Panc1 (cell line): ENCODE results near the gene C16orf74.

ENCODE experiments used
- TCF7L2 ChIP-seq: IDR thresholded peaks from 2 replicates; pipeline ENCODE4 v1.6.1; 2011; ENCODE audit warnings: mild to moderate bottlenecking, low read depth, low read length, inconsistent platforms
- TF ChIP-seq, protein P1 (sequence below): fragments of 450-650 bp; IDR thresholded peaks from 2 replicates; pipeline ENCODE4 v1.5.1; 2017; ENCODE audit warnings: mild to moderate bottlenecking
- TF ChIP-seq, protein P2 (sequence below), 2 experiments: IDR thresholded peaks; 2 replicates each; pipeline ENCODE4 v1.6.1; 2011 to 2012; ENCODE audit warnings: low read depth in 2 of 2, control low read depth in 1 of 2, low read length in 1 of 2, mild to moderate bottlenecking in 1 of 2, moderate library complexity in 1 of 2; ENCODE audit not compliant: insufficient read depth in 1 of 2

DNA sequence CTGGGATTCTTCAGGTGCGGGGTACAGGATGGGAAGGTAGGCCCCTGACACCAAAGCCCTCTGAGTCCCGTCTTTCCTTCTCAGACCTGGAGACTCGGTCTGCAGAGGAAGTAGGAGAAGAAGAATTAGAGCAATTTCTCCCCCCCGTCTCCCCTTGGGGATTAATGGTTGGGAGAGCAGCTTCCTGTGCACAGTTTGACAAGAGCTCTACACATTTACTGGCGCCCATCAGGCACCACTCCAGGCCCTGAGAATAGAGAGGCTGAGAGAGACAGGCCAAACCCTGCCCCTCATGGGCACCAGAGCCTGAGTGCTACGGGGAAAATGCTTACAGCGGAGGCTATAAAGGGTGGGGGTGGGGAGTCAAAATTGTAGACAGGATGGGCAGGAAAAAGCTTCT lies 3.5 kb upstream of the C16orf74 start:
- TF ChIP-seq, protein P1, sequence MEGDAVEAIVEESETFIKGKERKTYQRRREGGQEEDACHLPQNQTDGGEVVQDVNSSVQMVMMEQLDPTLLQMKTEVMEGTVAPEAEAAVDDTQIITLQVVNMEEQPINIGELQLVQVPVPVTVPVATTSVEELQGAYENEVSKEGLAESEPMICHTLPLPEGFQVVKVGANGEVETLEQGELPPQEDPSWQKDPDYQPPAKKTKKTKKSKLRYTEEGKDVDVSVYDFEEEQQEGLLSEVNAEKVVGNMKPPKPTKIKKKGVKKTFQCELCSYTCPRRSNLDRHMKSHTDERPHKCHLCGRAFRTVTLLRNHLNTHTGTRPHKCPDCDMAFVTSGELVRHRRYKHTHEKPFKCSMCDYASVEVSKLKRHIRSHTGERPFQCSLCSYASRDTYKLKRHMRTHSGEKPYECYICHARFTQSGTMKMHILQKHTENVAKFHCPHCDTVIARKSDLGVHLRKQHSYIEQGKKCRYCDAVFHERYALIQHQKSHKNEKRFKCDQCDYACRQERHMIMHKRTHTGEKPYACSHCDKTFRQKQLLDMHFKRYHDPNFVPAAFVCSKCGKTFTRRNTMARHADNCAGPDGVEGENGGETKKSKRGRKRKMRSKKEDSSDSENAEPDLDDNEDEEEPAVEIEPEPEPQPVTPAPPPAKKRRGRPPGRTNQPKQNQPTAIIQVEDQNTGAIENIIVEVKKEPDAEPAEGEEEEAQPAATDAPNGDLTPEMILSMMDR = no peak
- TF ChIP-seq, protein P2, sequence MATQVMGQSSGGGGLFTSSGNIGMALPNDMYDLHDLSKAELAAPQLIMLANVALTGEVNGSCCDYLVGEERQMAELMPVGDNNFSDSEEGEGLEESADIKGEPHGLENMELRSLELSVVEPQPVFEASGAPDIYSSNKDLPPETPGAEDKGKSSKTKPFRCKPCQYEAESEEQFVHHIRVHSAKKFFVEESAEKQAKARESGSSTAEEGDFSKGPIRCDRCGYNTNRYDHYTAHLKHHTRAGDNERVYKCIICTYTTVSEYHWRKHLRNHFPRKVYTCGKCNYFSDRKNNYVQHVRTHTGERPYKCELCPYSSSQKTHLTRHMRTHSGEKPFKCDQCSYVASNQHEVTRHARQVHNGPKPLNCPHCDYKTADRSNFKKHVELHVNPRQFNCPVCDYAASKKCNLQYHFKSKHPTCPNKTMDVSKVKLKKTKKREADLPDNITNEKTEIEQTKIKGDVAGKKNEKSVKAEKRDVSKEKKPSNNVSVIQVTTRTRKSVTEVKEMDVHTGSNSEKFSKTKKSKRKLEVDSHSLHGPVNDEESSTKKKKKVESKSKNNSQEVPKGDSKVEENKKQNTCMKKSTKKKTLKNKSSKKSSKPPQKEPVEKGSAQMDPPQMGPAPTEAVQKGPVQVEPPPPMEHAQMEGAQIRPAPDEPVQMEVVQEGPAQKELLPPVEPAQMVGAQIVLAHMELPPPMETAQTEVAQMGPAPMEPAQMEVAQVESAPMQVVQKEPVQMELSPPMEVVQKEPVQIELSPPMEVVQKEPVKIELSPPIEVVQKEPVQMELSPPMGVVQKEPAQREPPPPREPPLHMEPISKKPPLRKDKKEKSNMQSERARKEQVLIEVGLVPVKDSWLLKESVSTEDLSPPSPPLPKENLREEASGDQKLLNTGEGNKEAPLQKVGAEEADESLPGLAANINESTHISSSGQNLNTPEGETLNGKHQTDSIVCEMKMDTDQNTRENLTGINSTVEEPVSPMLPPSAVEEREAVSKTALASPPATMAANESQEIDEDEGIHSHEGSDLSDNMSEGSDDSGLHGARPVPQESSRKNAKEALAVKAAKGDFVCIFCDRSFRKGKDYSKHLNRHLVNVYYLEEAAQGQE (IDR thresholded peaks at IDR 0.05; ENCODE audit: insufficient read depth in 1 of 2, low read depth in 2 of 2, low read length in 1 of 2) = no peak
- TF ChIP-seq TCF7L2 = no peak
